SIG-M5 treated with dmso at 0.1 percent for 504 hours (cell line): Measurements from ENCODE around the gene RUBCN.
"Not testable (repeated sequence)": the region's sequence is repeated elsewhere in the genome, so short reads cannot be mapped to it uniquely, and the experiment has no call there.

ENCODE experiments used
- DNase-seq: peaks from one replicate; lab custom pipeline; 2025; ENCODE audit not compliant: unreplicated experiment; lab: John Stamatoyannopoulos, UW

The RUBCN gene

GRCh38 chr3:197686899-197687298 lies 49.8 kb downstream of the RUBCN start:
- DNase-seq, result no peak

GRCh38 chr3:197685546-197685945 lies 51.2 kb downstream of the RUBCN start:
- no peak for DNase-seq

GRCh38 chr3:197683191-197683590 lies 53.5 kb downstream of the RUBCN start:
- no peak for DNase-seq

- no peak for DNase-seq
Measured at GRCh38 chr3:197682713-197683112, 54.0 kb downstream of the RUBCN start.

- no peak for DNase-seq
Measured at GRCh38 chr3:197680955-197681521, 55.7 kb downstream of the RUBCN start.

- no peak for DNase-seq
Measured at GRCh38 chr3:197675951-197676350, 60.8 kb downstream of the RUBCN start.

GRCh38 chr3:197675563-197675860 lies 61.2 kb downstream of the RUBCN start:
- no peak for DNase-seq

- DNase-seq, result no peak
Measured at GRCh38 chr3:197674741-197675562, 61.8 kb downstream of the RUBCN start.

GRCh38 chr3:197673170-197673569 lies 63.5 kb downstream of the RUBCN start:
- DNase-seq, result no peak

GRCh38 chr3:197670361-197670760 lies 66.3 kb downstream of the RUBCN start:
- DNase-seq, result no peak

- no peak for DNase-seq
Measured at GRCh38 chr3:197667968-197668367, 68.7 kb downstream of the RUBCN start.

GRCh38 chr3:197667293-197667692 lies 69.4 kb downstream of the RUBCN start:
- DNase-seq, result not testable (repeated sequence)

- not testable (repeated sequence) for DNase-seq
Measured at GRCh38 chr3:197666221-197666842, 70.4 kb downstream of the RUBCN start.

- not testable (repeated sequence) for DNase-seq
Measured at GRCh38 chr3:197665549-197665948, 71.2 kb downstream of the RUBCN start.

- not testable (repeated sequence) for DNase-seq
Measured at GRCh38 chr3:197665142-197665491, 71.6 kb downstream of the RUBCN start.

GRCh38 chr3:197664414-197665141 lies 72.1 kb downstream of the RUBCN start:
- not testable (repeated sequence) for DNase-seq

GRCh38 chr3:197663367-197664140 lies 73.2 kb downstream of the RUBCN start:
- DNase-seq, result not testable (repeated sequence)

GRCh38 chr3:197662352-197662751 lies 74.4 kb downstream of the RUBCN start:
- not testable (repeated sequence) for DNase-seq

GRCh38 chr3:197661874-197662273 lies 74.8 kb downstream of the RUBCN start:
- not testable (repeated sequence) for DNase-seq

- not testable (repeated sequence) for DNase-seq
Measured at GRCh38 chr3:197661234-197661834, 75.4 kb downstream of the RUBCN start.
